Uterus (tissue), 4 donors: Measurements from ENCODE around the gene WNT9A. TPM values are rescaled to one million over a fixed set of nuclear protein-coding genes. Genes with fewer than 3 reads are reported as not detected.

Experiments used
- DNase-seq, 2 donors: peaks; one replicate each; pipeline ENCODE4 v3.0.0-alpha.2; 2019 to 2020
- H3K27ac ChIP-seq, 2 donors: fragments of 200-600 bp; sonication (generic); 1 replicate in 1 of 2; 2 replicates in 1 of 2; pipeline ENCODE4 v1.5.1; 2016 to 2018
- H3K27me3 ChIP-seq, 2 donors: fragments of 200-600 bp; sonication (generic); one replicate each; pipeline ENCODE4 v1.5.1; 2018 to 2019; ENCODE audit warnings: control low read depth in 1 of 2
- H3K36me3 ChIP-seq, 2 donors: fragments of 200-600 bp; sonication (generic); one replicate each; pipeline ENCODE4 v1.5.1; 2019; ENCODE audit warnings: control low read depth in 1 of 2
- H3K4me1 ChIP-seq, 2 donors: fragments of 200-600 bp; sonication (generic); one replicate each; pipeline ENCODE4 v1.5.1; 2018 to 2019; ENCODE audit warnings: control low read depth in 1 of 2
- H3K4me3 ChIP-seq, 2 donors: fragments of 200-600 bp; sonication (generic); 1 replicate in 1 of 2; 2 replicates in 1 of 2; pipeline ENCODE4 v1.5.1; 2018 to 2019; ENCODE audit warnings: mild to moderate bottlenecking in 1 of 2
- H3K9me3 ChIP-seq, 2 donors: fragments of 200-600 bp; sonication (generic); one replicate each; pipeline ENCODE4 v1.5.1; 2019; ENCODE audit warnings: control low read depth in 1 of 2
- CTCF ChIP-seq, 4 experiments: fragments of 200-600 bp in 2 of 4; fragments of 450-650 bp in 2 of 4; sonication (generic) in 2 of 4; IDR thresholded peaks; one replicate each; pipeline ENCODE4 v1.5.1; 2016 to 2019; ENCODE audit warnings: antibody characterized with exemption in 4 of 4, mild to moderate bottlenecking in 2 of 4, moderate library complexity in 1 of 4
- POLR2A ChIP-seq, 2 donors: fragments of 450-650 bp; IDR thresholded peaks; one replicate each; pipeline ENCODE4 v1.6.1; 2016; ENCODE audit warnings: antibody characterized with exemption in 2 of 2, mild to moderate bottlenecking in 1 of 2, moderate library complexity in 1 of 2
- intact Hi-C: fragments of 100-400 bp; cut with DNase I; formaldehyde crosslinking; loops from one replicate; pipeline ENCODE4 v1.15.1; 2023; ENCODE audit warnings: low total_unique reads
- microRNA-seq: library from miRNA; unstranded; fragments of <30 nt; microRNA quantifications from one replicate; pipeline ENCODE4, GENCODE V29; 2016; ENCODE audit warnings: borderline microRNAs expressed, borderline replicate concordance
- small RNA-seq: library from RNA; depleted of rRNA; stranded (forward); fragments of <200 nt; gene quantifications from one replicate; pipeline ENCODE3, GENCODE V24; 2016
- total RNA-seq, 4 donors: library from RNA; depleted of rRNA in 3 of 4; stranded (reverse); fragments of >200 nt in 3 of 4; gene quantifications; one replicate each; pipeline versions ENCODE4 v1.1.0 to v1.2.4, GENCODE V29; 2014 to 2023
- donor health status: DM: yes; HTN: yes; CAD: no.

WNT9A gene
- total RNA-seq, 4 donors from 2014 or later: 2.4 to 6.8 (median 4.4) TPM; not detected in 1

GRCh38 chr1:227869851-227870305 lies 77.9 kb downstream of the WNT9A start:
- intact Hi-C loops: no loop called here
- no peaks in the 10 kb centered on the region for H3K4me1 ChIP-seq
- peaks cover 0 to under 1% of the 10 kb centered on the region in 2 donors for H3K9me3 ChIP-seq
- DNase-seq: no peak
- TF ChIP-seq CTCF (IDR thresholded peaks at IDR 0.05): no peak
- TF ChIP-seq POLR2A (IDR thresholded peaks at IDR 0.05): no peak
- H3K27me3 ChIP-seq: no peaks in the 10 kb centered on the region
- H3K36me3 ChIP-seq: no peaks in the 10 kb centered on the region
- H3K4me3 ChIP-seq: no peak overlapping the region
- H3K27ac ChIP-seq: no peak overlapping the region

- H3K4me1 ChIP-seq: no peaks in the 10 kb centered on the region
- TF ChIP-seq CTCF (IDR thresholded peaks at IDR 0.05) (no peak), POLR2A (IDR thresholded peaks at IDR 0.05) (no peak)
- peaks cover 0 to 5% of the 10 kb centered on the region in 2 donors for H3K9me3 ChIP-seq
- no peaks in the 10 kb centered on the region for H3K27me3 ChIP-seq
- no peak for DNase-seq
- H3K36me3 ChIP-seq: no peaks in the 10 kb centered on the region
- no peak overlapping the region for H3K27ac ChIP-seq
- no peak overlapping the region for H3K4me3 ChIP-seq
- intact Hi-C loops: no loop called here
These were observed 78.4 kb downstream of the WNT9A start for GRCh38 chr1:227869279-227869842.

Small RNAs within 50 kb of the gene (microRNA-seq; reads per million reads assigned to microRNA genes)
- not detected for gene MIR5008

Small RNAs within 50 kb of the gene (small RNA-seq; reads per million reads assigned to genes)
- gene MIR5008 (not detected), gene SEPT14P17 (not detected)

Other genes starting within 250 kb of the WNT9A start
- gene JMJD4, start 212.6 kb downstream of the WNT9A start, total RNA-seq: 10 to 100 TPM in 2 of 4 donors, 1 to 10 TPM in 2; 5.0 to 29.6 (median 15.7) TPM
- gene SNAP47, start 212.5 kb downstream of the WNT9A start, total RNA-seq: 10 to 100 TPM; 33.3 to 75.5 (median 55.2) TPM
- gene PRSS38, start 132.3 kb downstream of the WNT9A start, total RNA-seq: not detected
- not detected for gene WNT3A, start 59.1 kb upstream of the WNT9A start, total RNA-seq
- gene ARF1, start 134.8 kb upstream of the WNT9A start, total RNA-seq: 100 to 1,000 TPM; 165 to 340 (median 203) TPM
- 10 to 100 TPM in 3 of 4 donors, not detected in 1; 10.6 to 18.6 (median 12.6) TPM for gene C1orf35, start 155.4 kb upstream of the WNT9A start, total RNA-seq
- gene MRPL55, start 161.4 kb upstream of the WNT9A start, total RNA-seq: 10 to 100 TPM; 19.4 to 43.4 (median 33.6) TPM
- 100 to 1,000 TPM; 124 to 406 (median 289) TPM for gene GUK1, start 192.3 kb upstream of the WNT9A start, total RNA-seq
- gene GJC2, start 202.0 kb upstream of the WNT9A start, total RNA-seq: 10 to 100 TPM in 2 of 4 donors, 1 to 10 TPM in 2; 2.6 to 25.8 (median 10.7) TPM
- 10 to 100 TPM in 2 of 4 donors, 1 to 10 TPM in 2; 3.3 to 13.5 (median 7.5) TPM for gene IBA57, start 217.9 kb upstream of the WNT9A start, total RNA-seq